ENCODE data around the gene NKAP.
"Not testable (repeated sequence)": the region's sequence is repeated elsewhere in the genome, so short reads cannot be mapped to it uniquely, and the experiment has no call there.

Gene NKAP

GRCh38 chrX:119943185-119943988 lies at the start of gene NKAP:
Gene NKAP, minus strand, starts transcription at chrX:119943751. Its CDS starts 146 bp downstream, at chrX:119943605.
- no peak for FAIRE-seq

DNA sequence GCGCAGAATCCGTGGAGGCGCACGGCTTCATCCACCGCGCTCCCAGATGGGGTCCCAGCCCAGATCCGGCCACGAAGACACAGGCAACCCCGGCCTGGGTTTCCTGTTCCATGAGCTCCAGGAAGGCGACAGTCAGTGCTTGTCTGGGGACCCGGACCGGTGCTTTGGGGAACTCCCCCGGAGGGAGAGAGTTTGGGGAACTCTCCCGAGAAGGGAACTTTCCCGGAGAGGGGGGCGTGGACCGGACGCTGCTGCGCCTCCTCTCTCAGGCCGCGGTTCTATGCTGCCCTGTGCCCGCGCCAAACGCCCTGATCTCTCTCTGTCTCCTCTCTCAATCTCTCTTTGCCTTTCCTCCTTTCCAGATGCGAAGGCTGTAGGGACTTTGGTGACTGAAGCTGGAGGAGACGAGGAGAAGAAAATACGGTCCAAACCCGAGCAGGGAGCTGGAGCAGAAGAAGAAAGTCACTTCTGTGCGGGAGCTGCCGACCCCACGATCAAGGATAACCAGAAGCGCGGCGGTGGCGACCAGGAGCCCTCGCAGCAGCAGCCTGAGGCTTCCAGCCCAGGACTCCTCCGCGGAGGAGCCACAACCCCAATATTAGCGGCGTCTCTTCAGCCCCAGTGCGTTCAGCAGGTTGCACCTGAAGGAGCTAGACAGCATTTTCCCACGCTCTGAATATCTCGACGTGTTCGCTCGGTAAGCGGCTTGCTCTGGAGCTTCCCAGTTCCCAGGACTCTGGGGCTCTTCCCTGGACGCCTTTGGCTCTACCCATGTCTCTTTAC lies 47.6 kb upstream of the NKAP start:
- FAIRE-seq: no peak

- FAIRE-seq: no peak
Measured at GRCh38 chrX:119990556-119991004, 47.0 kb upstream of the NKAP start.

- no peak for FAIRE-seq
Measured at GRCh38 chrX:119989905-119990555, 46.5 kb upstream of the NKAP start.

- FAIRE-seq: no peak
Measured at GRCh38 chrX:119986203-119986602, 42.7 kb upstream of the NKAP start.

GRCh38 chrX:119984652-119985051 lies 41.1 kb upstream of the NKAP start:
- no peak for FAIRE-seq

- FAIRE-seq: no peak
Measured at GRCh38 chrX:119983494-119983893, 39.9 kb upstream of the NKAP start.

GRCh38 chrX:119982145-119982544 lies 38.6 kb upstream of the NKAP start:
- FAIRE-seq: no peak

- FAIRE-seq: no peak
Measured at GRCh38 chrX:119981286-119982070, 37.9 kb upstream of the NKAP start.

DNA sequence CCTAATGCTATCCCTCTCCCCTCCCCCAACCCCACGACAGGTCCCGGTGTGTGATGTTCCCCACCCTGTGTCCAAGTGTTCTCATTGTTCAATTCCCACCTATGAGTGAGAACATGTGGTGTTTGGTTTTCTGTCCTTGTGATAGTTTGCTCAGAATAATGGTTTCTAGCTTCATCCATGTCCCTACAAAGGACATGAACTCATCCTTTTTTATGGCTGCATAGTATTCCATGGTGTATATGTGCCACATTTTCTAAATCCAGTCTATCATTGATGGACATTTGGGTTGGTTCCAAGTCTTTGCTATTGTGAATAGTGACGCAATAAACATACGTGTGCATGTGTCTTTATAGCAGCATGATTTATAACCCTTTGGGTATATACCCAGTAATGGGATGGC lies 33.6 kb upstream of the NKAP start:
- FAIRE-seq: not testable (repeated sequence)

DNA sequence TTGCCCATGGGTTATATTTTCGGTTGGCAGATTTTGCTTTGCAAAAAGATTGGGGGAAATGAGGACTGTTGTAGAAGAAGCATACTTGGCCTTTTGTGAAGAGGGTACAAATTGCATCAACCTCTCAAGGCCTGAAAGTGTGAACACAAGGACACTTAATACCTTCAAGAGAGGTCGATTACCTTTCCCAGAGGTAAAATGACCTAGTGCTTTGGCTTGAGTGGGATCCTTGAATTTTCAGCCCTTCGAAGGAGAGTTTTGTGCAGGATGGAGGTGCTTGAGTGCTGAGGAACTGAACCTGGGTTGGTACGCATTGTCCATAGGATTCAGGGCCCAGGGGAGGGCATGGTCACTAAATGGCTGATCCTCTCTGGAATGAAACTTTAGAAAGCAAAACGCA lies 27.6 kb upstream of the NKAP start:
- no peak for FAIRE-seq

DNA sequence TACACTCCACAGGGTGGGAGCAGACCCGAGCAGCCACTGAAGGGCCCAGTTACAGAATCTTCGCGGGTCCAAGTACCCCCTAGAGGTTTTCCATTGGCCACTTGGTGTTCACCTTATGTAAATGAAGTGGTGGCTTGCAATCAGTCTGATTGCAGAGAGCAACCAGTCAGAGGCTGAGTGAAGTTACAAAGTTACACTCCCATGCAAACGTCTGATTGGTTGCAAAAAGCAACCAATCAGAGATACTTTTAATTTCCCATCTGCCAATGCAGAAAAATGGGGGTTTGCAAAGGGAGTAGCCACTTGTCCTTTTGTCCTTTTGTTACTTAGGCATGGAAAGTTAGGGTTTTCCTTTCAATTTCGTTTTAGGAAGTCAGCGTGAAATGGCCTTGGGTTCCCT lies 27.0 kb upstream of the NKAP start:
- no peak for FAIRE-seq

DNA sequence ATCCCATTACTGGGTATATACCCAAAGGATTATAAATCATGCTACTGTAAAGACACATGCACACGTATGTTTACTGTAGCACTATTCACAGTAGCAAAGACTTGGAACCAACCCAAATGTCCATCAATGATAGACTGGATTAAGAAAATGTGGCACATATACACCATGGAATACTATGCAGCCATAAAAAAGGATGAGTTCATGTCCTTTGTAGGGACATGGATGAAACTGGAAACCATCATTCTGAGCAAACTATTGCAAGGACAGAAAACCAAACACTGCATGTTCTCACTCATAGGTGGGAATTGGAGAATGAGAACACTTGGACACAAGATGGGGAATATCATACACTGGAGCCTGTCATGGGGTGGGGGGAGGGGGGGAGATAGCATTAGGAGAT lies 23.3 kb upstream of the NKAP start:
- not testable (repeated sequence) for FAIRE-seq

GRCh38 chrX:119960625-119961024 lies 17.1 kb upstream of the NKAP start:
- FAIRE-seq: no peak

GRCh38 chrX:119955807-119956570 lies 12.4 kb upstream of the NKAP start:
- FAIRE-seq: not testable (repeated sequence)

DNA sequence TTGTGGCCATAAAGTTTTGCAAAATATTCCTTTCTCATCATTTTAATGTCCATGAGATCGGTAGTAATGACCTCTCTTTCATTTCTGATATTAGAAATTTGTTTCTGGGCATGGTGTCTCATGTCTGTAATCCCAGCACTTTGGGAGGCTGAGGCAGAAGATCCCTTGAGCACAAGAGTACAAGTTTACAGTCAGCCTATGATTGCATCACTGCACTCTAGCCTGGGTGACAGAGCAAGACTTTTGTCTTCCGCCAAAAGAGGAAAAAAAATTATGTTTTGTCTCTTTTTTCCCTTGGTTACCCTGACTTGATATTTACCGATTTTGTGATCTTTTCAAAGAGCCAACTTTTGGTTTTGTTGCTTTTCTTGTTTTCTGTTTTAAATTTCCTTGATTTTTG lies 10.8 kb upstream of the NKAP start:
- no peak for FAIRE-seq

DNA sequence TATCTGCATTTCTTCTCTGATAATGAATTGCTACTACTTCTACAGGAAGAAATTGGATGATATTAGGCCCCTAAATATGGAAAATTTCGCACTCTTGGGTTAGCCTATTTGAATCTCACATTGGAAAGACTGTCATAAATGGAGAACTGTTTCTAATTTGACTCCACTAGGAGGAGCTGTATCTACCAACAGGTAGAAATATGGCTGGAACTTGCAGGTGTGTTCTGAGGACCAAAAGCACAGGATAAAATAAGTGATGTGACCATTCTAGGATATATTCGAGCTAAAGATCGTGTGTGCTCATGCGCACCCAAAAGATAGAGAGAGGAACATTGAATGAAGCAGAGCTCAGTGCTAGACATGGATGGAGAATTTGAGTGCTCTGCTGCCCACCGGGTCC lies 4.8 kb upstream of the NKAP start:
- FAIRE-seq: no peak

DNA sequence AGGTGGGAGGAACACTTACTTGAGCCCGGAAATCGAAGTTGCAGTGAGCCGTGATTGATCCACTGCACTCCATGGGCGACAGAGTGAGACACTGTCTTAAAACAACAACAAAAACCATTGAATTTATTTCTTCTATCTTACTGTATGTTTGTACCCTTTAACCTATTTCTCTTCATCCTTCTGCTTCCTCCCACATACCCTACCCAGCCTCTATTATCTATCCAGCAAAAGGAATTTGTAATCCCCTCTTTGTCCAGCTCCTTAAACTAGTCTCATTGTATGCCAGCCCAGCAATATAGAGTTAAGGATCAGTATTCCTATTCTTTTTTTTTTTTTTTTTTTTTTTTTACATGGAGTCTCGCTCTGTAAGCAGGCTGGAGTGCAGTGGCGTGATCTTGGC lies 1.9 kb upstream of the NKAP start:
- FAIRE-seq: no peak

DNA sequence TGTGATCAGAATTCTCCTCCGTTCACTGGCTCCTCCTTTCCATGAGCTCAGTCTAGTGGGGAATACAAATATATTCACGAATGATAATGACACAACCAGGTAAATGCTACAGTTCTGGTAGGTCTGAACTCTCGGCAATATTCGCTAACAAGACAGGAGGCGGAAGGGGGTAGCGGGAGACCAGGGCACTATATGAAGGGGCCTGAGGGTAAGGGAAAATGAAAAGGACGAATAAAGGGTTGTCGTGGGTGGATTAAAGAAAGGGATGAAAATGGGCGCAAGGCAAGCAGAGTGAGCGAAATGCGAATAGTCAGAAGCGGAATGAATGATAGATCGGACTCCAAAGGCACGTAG lies 743 bp downstream of the NKAP start:
- no peak for FAIRE-seq

GRCh38 chrX:119942173-119942819 lies 1.3 kb downstream of the NKAP start:
- FAIRE-seq: no peak

- no peak for FAIRE-seq
Measured at GRCh38 chrX:119941336-119941735, 2.2 kb downstream of the NKAP start.
